ENCODE measurements around the gene AGPAT1.

Gene AGPAT1

GRCh38 chr6:32123681-32124080 lies 52.2 kb downstream of the AGPAT1 start:
- TF ChIP-seq REST (IDR thresholded peaks at IDR 0.05; ENCODE audit: insufficient read depth in 1 of 2, low read depth in 2 of 2, low read length in 2 of 2) (no peak), POLR2AphosphoS5 (IDR thresholded peaks at IDR 0.05; ENCODE audit: low read depth, low read length) (no peak), TAF1 (IDR thresholded peaks at IDR 0.05; ENCODE audit: borderline replicate concordance, insufficient read depth, low read length) (no peak), SIN3A (IDR thresholded peaks at IDR 0.05; ENCODE audit: borderline replicate concordance, insufficient read depth, low read length) (no peak), FOXP2 (optimal IDR thresholded peaks at IDR 0.05; ENCODE audit: borderline replicate concordance, extremely low read depth, extremely low read length, insufficient read depth) (no peak)

GRCh38 chr6:32120573-32121059 lies 55.3 kb downstream of the AGPAT1 start:
- TF ChIP-seq SIN3A (IDR thresholded peaks at IDR 0.05; ENCODE audit: borderline replicate concordance, insufficient read depth, low read length): no peak
- TF ChIP-seq POLR2AphosphoS5 (IDR thresholded peaks at IDR 0.05; ENCODE audit: low read depth, low read length): no peak
- TF ChIP-seq TAF1 (IDR thresholded peaks at IDR 0.05; ENCODE audit: borderline replicate concordance, insufficient read depth, low read length): no peak
- no peak for TF ChIP-seq FOXP2 (optimal IDR thresholded peaks at IDR 0.05; ENCODE audit: borderline replicate concordance, extremely low read depth, extremely low read length, insufficient read depth)
- TF ChIP-seq REST (IDR thresholded peaks at IDR 0.05; ENCODE audit: insufficient read depth in 1 of 2, low read depth in 2 of 2, low read length in 2 of 2): no peak

GRCh38 chr6:32118782-32119628 lies 56.9 kb downstream of the AGPAT1 start:
- TF ChIP-seq TAF1 (IDR thresholded peaks at IDR 0.05; ENCODE audit: borderline replicate concordance, insufficient read depth, low read length): no peak
